Endodermal cell (in vitro differentiated cells): ENCODE data around the gene NR2F6. TPM values are rescaled to one million over a fixed set of nuclear protein-coding genes. Genes with fewer than 3 reads are reported as not detected.
A peak's percentile ranks its signal among the peaks of the same experiment; 100 is the strongest.

Experiments used
- DNase-seq: peaks from one replicate; pipeline ENCODE4 v3.0.0-alpha.2; 2017
- H3K27ac ChIP-seq: 2 replicates; pipeline ENCODE4 v1.5.1; 2013; ENCODE audit warnings: mild to moderate bottlenecking, low read depth, low read length, moderate library complexity
- H3K27me3 ChIP-seq: 2 replicates; pipeline ENCODE4 v1.6.1; 2013; ENCODE audit warnings: mild to moderate bottlenecking, low read length, moderate library complexity; ENCODE audit not compliant: insufficient read depth, control insufficient read depth, poor library complexity, severe bottlenecking
- H3K36me3 ChIP-seq: 2 replicates; pipeline ENCODE4 v1.7.0; 2013; ENCODE audit warnings: mild to moderate bottlenecking, low read length, moderate library complexity; ENCODE audit not compliant: control insufficient read depth, insufficient read depth
- H3K4me1 ChIP-seq: one replicate; pipeline ENCODE4 v1.7.0; 2013; ENCODE audit warnings: low read length; ENCODE audit not compliant: control insufficient read depth, insufficient read depth
- H3K4me3 ChIP-seq: 2 replicates; pipeline ENCODE4 v1.5.1; 2013; ENCODE audit warnings: mild to moderate bottlenecking, low read length, moderate library complexity
- H3K9ac ChIP-seq: 2 replicates; pipeline ENCODE4 v1.6.1; 2013; ENCODE audit warnings: mild to moderate bottlenecking, low read length, moderate library complexity; ENCODE audit not compliant: poor library complexity, severe bottlenecking; ENCODE audit errors: extremely low read depth
- H3K9me3 ChIP-seq: 2 replicates; pipeline ENCODE4 v1.6.1; 2013; ENCODE audit warnings: mild to moderate bottlenecking, low read length, moderate library complexity; ENCODE audit not compliant: control insufficient read depth
- H3K27ac Mint-ChIP-seq: 2 replicates; pipeline ENCODE4 v1.8.0; 2020; ENCODE audit warnings: mixed read lengths
- H3K27me3 Mint-ChIP-seq: 2 replicates; pipeline ENCODE4 v1.8.0; 2021; ENCODE audit warnings: mild to moderate bottlenecking, mixed read lengths; ENCODE audit not compliant: insufficient read depth
- H3K36me3 Mint-ChIP-seq: 2 replicates; pipeline ENCODE4 v1.8.0; 2020; ENCODE audit warnings: low read depth, mixed read lengths
- H3K4me1 Mint-ChIP-seq: 2 replicates; pipeline ENCODE4 v1.8.0; 2020; ENCODE audit warnings: mixed read lengths
- H3K4me3 Mint-ChIP-seq: 2 replicates; pipeline ENCODE4 v1.8.0; 2020; ENCODE audit warnings: mild to moderate bottlenecking, moderate library complexity, mixed read lengths
- H3K9me3 Mint-ChIP-seq: 2 replicates; pipeline ENCODE4 v1.8.0; 2020; ENCODE audit warnings: mild to moderate bottlenecking, mixed read lengths
- WGBS, 2 experiments: methylation state at CpG; one replicate each; pipeline versions ENCODE4 v1.1.5 to v1.1.7; 2013; ENCODE audit warnings: missing lambda C conversion rate in 2 of 2, mixed read lengths in 1 of 2; ENCODE audit not compliant: insufficient coverage in 1 of 2, insufficient read length in 1 of 2; 5-methylcytosine and 5-hydroxymethylcytosine counted together
- total RNA-seq, 2 donors: library from RNA; stranded (reverse); fragmentation: NEBNext Ultra II Directional in 1 of 2; extraction: Animal tissue kit (Norgen Biotek cat#: 25700) in 1 of 2; gene quantifications; 2 replicates in 1 of 2; 3 replicates in 1 of 2; pipeline ENCODE4 v1.2.1, GENCODE V29; 2021
- TF ChIP-seq, protein P1 (sequence below): fragments of 200-600 bp; sonication (generic); conservative IDR thresholded peaks from 2 replicates; pipeline ENCODE4 v1.5.0; 2021; ENCODE audit warnings: antibody characterized with exemption, mild to moderate bottlenecking

NR2F6 gene
- total RNA-seq, 2 donors from 2014 or later: 103 to 107 TPM

DNA sequence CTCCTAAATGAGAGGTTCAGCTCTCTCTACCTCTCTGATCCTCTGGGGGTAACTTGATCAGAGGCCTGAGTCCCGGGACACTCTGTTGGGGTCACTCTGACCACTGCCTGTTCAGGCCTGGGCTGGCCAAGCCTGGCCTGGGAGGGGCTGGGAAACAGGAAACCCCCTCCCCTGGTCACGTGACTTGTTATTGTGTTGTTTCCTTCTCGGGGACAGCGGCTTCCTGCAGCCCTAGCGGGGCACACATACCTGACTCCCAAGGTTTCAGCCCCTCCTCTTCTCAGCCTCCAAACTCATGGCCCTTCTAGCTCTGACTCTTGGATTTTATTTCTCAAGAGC is 18.9 kb upstream of the NR2F6 start, which contains the start of gene USHBP1:
Gene USHBP1 (minus strand): TSS at position 105 of the 339 bp plus-strand sequence. CDS start 446 bp downstream, outside the sequence.
- no peak within 1 kb of the TSS for H3K4me3 ChIP-seq
- no peaks in the 10 kb centered on the region for H3K4me1 ChIP-seq
- TF ChIP-seq, protein P1, sequence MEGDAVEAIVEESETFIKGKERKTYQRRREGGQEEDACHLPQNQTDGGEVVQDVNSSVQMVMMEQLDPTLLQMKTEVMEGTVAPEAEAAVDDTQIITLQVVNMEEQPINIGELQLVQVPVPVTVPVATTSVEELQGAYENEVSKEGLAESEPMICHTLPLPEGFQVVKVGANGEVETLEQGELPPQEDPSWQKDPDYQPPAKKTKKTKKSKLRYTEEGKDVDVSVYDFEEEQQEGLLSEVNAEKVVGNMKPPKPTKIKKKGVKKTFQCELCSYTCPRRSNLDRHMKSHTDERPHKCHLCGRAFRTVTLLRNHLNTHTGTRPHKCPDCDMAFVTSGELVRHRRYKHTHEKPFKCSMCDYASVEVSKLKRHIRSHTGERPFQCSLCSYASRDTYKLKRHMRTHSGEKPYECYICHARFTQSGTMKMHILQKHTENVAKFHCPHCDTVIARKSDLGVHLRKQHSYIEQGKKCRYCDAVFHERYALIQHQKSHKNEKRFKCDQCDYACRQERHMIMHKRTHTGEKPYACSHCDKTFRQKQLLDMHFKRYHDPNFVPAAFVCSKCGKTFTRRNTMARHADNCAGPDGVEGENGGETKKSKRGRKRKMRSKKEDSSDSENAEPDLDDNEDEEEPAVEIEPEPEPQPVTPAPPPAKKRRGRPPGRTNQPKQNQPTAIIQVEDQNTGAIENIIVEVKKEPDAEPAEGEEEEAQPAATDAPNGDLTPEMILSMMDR: no peak
- H3K36me3 Mint-ChIP-seq: peaks cover 4% of the 10 kb centered on the region
- H3K27me3 Mint-ChIP-seq: no peaks in the 10 kb centered on the region
- no peaks in the 10 kb centered on the region for H3K27me3 ChIP-seq
- H3K9me3 ChIP-seq: no peaks in the 10 kb centered on the region
- H3K9me3 Mint-ChIP-seq: no peaks in the 10 kb centered on the region
- H3K4me1 Mint-ChIP-seq: peaks cover 7% of the 10 kb centered on the region
- H3K27ac ChIP-seq: no peak within 1 kb of the TSS
- peak within 1 kb of the TSS; percentile 85 for H3K27ac Mint-ChIP-seq
- peak within 1 kb of the TSS; percentile 18 for H3K4me3 Mint-ChIP-seq
- 53 to 67% methylated on average over 3 to 5 of the region's 5 CpGs for WGBS, 2 experiments
- DNase-seq: peak; percentile 85
- H3K9ac ChIP-seq: no peak within 1 kb of the TSS
- H3K36me3 ChIP-seq: peaks cover 5% of the 10 kb centered on the region

DNA sequence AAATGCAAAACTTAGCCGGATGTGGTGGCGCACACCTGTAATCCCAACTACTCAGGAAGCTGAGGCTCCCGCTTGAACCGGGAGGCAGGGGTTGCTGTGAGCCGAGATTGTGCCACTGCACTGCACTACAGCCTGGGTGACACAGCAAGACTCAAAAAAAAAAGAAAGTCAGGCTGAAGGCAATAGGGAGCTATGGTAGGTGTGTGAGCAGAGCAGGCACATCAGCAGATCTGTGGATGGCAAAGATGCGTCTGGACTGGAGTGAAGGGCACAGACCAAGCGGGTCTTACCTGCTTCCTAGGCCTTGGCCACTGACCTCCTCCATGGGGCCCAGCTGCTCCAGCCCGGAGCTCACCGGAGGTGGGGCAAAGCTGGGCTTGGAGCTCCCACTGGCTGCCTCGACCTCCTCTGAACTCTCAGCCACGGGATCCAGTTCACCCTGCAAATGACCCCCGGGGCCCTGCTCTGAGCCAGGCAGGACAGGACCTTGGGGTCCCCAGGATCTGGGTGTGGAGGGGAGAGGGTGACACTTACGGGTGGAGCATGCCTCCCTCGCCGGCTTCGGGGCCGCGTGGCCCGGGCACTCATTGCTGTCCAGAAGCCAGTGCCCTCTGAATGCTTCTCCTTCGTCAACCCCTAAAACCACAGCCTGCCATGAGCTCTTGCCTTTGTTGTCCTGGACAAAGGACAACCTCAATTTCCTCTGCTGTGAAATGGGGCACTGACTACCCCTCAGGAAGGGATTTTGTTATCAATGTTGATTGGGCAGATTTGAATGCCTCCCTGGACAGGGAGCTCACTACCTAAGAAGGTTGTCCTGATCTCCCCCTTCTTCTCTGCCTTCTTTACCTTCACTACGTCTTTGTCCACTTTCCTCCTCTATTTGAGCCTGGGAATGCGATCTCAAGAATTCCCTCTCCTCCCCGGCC is 18.3 kb upstream of the NR2F6 start:
- no peaks in the 10 kb centered on the region for H3K9me3 Mint-ChIP-seq
- Histone ChIP-seq H3K9ac (no peak overlapping the region), H3K9me3 (no peaks in the 10 kb centered on the region), H3K4me3 (no peak overlapping the region), H3K4me1 (no peaks in the 10 kb centered on the region), H3K27ac (no peak overlapping the region), H3K36me3 (peaks cover 4% of the 10 kb centered on the region), H3K27me3 (no peaks in the 10 kb centered on the region)
- WGBS, 2 experiments: 85 to 93% methylated on average over 13 to 23 of the region's 23 CpGs
- H3K27me3 Mint-ChIP-seq: no peaks in the 10 kb centered on the region
- H3K4me1 Mint-ChIP-seq: peaks cover 7% of the 10 kb centered on the region
- DNase-seq: no peak
- peak overlapping the region; percentile 85 for H3K27ac Mint-ChIP-seq
- peaks cover 2% of the 10 kb centered on the region for H3K36me3 Mint-ChIP-seq
- TF ChIP-seq, protein P1: no peak
- peak overlapping the region; percentile 18 for H3K4me3 Mint-ChIP-seq

DNA sequence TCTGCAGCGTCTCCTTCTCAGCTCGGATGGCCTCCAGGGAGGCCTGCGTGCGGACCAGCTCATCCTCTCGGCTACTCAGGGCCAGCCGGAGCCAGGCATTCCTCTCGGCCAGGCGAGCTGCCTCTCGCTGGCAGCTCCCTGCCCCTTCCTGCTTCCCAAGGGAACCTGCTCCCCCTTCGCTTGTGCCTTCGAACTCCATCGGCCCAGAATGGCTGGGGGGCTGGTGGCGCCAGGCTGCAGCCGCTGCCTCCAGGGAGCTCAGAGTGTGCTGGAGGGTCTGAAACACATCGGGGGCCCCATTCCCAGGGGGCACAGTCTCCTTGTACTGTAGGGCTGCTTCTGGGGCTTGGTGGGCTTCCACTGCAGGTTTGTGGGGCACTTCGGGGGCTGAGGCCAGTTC is 16.8 kb upstream of the NR2F6 start:
- no peaks in the 10 kb centered on the region for H3K9me3 Mint-ChIP-seq
- H3K9ac ChIP-seq: no peak overlapping the region

More for the DNA sequence above, 16.8 kb upstream of the NR2F6 start:
- Mint-ChIP-seq H3K27me3 (no peaks in the 10 kb centered on the region), H3K27ac (no peak overlapping the region), H3K36me3 (peaks cover 3% of the 10 kb centered on the region), H3K4me3 (no peak overlapping the region), H3K4me1 (peaks cover 6% of the 10 kb centered on the region)
- WGBS, 2 experiments: 92 to 94% methylated on average over 2 to 16 of the region's 16 CpGs
- no peaks in the 10 kb centered on the region for H3K9me3 ChIP-seq
- H3K4me1 ChIP-seq: no peaks in the 10 kb centered on the region
- no peaks in the 10 kb centered on the region for H3K27me3 ChIP-seq
- H3K27ac ChIP-seq: peak overlapping the region; percentile 32
- no peak overlapping the region for H3K4me3 ChIP-seq
- DNase-seq: no peak
- H3K36me3 ChIP-seq: no peaks in the 10 kb centered on the region
- TF ChIP-seq, protein P1: no peak
